GM19455 (cell line): ENCODE data around the gene ACOT12.
"Not testable (repeated sequence)": the region's sequence is repeated elsewhere in the genome, so short reads cannot be mapped to it uniquely, and the experiment has no call there.

ENCODE experiments used
- ATAC-seq: cut with Tn5 transposase; IDR thresholded peaks from one replicate; pipeline ENCODE4 v1.9.1; 2021; ENCODE audit not compliant: unreplicated experiment

Gene ACOT12

DNA sequence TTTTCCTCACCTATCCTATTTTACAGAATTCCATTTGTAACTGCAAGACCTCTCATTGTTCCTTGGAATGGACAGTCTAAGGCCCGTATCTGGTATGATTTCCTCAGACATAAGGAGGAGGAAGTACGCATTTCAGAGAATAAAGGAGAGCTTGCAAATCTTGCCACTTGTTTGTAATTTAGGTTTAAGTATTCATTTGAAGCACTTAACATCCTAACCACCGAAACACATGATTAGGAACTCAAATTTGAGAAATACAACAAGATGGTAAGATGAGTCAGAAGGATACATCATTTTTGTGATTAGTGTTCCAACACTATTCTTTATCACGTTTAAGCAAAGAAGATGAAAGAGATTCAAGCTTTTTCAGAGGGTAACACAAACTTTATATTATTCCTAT, 96.4 kb downstream of the ACOT12 start:
- no peak for ATAC-seq

DNA sequence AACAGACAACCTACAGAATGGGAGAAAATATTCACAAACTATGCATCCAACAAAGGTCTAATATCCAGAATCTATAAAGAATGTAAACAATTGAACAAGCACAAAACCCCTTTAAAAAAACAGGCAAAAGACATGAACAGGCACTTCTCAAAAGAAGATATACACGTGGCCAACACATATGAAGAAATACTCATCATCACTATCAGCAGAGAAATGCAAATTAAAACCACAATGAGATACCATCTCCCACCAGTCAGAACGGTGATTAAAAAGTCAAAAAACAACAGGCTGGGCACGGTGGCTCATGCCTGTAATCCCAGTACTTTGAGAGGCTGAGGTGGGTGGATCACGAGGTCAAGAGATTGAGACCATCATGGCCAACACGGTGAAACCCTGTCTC, 99.9 kb downstream of the ACOT12 start:
- ATAC-seq = not testable (repeated sequence)

DNA sequence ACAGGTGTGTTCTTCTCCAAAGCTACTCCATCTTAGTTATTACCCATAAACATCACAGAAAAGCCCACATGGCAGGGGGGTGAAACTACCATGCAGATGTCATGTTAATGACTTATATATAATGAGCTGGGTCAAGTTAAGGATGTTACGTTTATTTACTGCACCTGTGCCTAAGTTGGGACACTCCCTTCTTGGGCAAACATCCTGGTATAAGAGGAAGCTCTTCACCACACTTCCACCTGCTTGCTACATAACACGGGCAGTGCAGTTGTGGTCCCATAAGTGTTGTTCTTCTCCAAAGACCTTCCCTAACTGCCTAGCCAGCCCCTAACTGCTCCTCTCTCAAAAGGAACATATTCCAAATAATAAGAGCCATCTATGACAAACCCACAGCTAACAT, 101.8 kb downstream of the ACOT12 start:
- no peak for ATAC-seq

DNA sequence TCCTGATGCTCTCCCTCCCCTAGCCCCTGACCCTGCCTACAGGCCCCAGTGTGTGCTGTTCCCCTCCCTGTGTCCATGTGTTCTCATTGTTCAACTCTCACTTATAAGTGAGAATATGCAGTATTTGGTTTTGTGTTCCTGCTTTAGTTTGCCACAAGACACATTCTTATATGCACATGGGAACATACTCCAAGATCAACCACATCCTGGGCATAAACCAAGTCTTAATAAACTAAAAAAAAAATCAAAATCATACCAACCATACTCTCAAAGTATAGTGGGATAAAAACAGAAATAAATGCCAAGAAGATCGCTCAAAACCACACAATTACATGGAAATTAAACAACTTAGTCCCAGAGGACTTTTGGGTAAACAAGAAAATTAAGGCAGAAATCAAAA, 103.8 kb downstream of the ACOT12 start:
- no peak for ATAC-seq

DNA sequence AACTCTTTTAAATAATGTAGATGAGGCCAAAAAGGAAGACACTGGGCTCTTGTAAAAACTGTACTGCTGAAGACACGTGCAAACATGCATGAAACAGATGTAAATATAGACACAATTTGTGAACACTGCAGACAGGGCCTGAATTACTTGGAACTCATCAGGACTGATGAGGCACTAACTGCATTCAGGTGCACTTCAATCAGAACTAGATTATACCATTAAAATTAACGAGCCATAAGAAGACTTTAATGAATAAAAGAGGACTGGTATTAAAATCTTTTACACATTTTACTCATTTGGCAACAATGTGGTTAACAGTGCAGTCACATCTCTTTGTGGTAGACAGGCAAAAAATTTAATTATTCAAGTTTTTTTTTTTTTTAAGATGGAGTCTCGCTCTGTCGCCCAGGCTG, 105.9 kb downstream of the ACOT12 start:
- no peak for ATAC-seq

DNA sequence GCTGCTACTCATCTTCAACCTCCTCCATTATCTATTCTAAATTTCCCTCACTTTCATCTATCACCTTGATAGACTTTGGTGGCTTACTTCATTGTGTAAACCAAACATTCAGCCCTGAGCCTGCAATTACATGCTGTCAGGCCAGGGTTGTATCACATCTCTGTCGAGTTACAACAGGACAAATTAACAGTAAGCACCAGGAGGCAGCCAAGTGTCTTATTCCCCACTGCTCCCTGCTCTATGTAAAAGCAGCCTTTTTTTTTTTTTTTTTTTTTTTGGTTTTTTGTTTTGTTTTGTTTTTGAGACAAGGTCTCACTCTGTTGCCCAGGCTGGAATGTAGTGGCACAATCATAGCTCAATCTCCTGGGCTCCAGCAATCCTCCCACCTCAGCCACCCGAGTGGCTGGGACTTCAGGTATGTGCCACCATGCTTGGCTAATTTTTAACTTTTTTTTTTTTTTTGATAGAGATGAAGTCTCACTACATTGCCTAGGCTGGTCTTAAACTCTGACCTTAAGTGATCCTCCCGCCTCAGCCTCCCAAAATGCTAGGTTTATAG, 107.8 kb downstream of the ACOT12 start:
- ATAC-seq = no peak

DNA sequence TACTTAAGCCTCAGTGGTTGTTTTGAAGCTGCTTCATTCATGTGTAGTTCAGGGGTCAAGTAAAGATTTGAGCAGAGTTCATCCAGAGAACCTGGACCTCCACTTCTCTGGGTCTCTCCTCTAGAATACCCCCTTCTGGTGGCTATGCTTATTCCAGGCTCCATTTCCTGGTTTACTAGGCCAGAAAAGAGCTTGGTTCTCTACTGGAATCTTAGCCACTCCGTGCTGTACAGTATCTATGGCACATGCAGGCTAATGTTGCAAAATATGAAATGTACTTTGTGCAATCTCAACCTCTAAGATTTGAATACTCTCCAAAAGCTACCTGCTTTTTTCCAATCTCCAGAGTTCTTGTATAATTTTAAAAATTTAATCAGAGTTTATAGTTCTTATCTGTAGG, 110.0 kb downstream of the ACOT12 start:
- no peak for ATAC-seq
